HG03521 (cell line): ENCODE measurements around the gene VNN1.
"Not testable (repeated sequence)": the region's sequence is repeated elsewhere in the genome, so short reads cannot be mapped to it uniquely, and the experiment has no call there.

Experiments used
- ATAC-seq: cut with Tn5 transposase; IDR thresholded peaks from one replicate; pipeline ENCODE4 v1.9.1; 2021; ENCODE audit warnings: mild to moderate bottlenecking, moderate library complexity; ENCODE audit not compliant: unreplicated experiment

The VNN1 gene

GRCh38 chr6:132725947-132726607 is 12.2 kb upstream of the VNN1 start:
- no peak for ATAC-seq

- ATAC-seq = no peak
These were observed 11.6 kb upstream of the VNN1 start for GRCh38 chr6:132725471-132725870.

- no peak for ATAC-seq
These were observed 6.0 kb upstream of the VNN1 start for GRCh38 chr6:132719736-132720448.

GRCh38 chr6:132715881-132716637 is 2.2 kb upstream of the VNN1 start:
- no peak for ATAC-seq

- no peak for ATAC-seq
These were observed 1.3 kb upstream of the VNN1 start for GRCh38 chr6:132715204-132715603.

- no peak for ATAC-seq
These were observed 305 bp upstream of the VNN1 start for GRCh38 chr6:132714160-132714559.

- ATAC-seq = no peak
These were observed 1.5 kb downstream of the VNN1 start for GRCh38 chr6:132712366-132712765.

- ATAC-seq = no peak
These were observed 5.1 kb downstream of the VNN1 start for GRCh38 chr6:132708771-132709170.

GRCh38 chr6:132708002-132708401 is 5.9 kb downstream of the VNN1 start:
- ATAC-seq = no peak

GRCh38 chr6:132706756-132707155 is 7.1 kb downstream of the VNN1 start:
- not testable (repeated sequence) for ATAC-seq

GRCh38 chr6:132703936-132704335 is 9.9 kb downstream of the VNN1 start:
- no peak for ATAC-seq

- ATAC-seq = peak; percentile 75
These were observed 15.2 kb downstream of the VNN1 start for GRCh38 chr6:132698608-132699007.

GRCh38 chr6:132695773-132696172 is 18.1 kb downstream of the VNN1 start:
- ATAC-seq = no peak

GRCh38 chr6:132693478-132693877 is 20.4 kb downstream of the VNN1 start:
- ATAC-seq = no peak

GRCh38 chr6:132690678-132691077 is 23.2 kb downstream of the VNN1 start:
- no peak for ATAC-seq

GRCh38 chr6:132687306-132687705 is 26.5 kb downstream of the VNN1 start:
- ATAC-seq = no peak

GRCh38 chr6:132686531-132686930 is 27.3 kb downstream of the VNN1 start:
- no peak for ATAC-seq

GRCh38 chr6:132685009-132685408 is 28.8 kb downstream of the VNN1 start:
- ATAC-seq = no peak

GRCh38 chr6:132684272-132684671 is 29.6 kb downstream of the VNN1 start:
- ATAC-seq = no peak

GRCh38 chr6:132683543-132683942 is 30.3 kb downstream of the VNN1 start:
- ATAC-seq = no peak

- ATAC-seq = not testable (repeated sequence)
These were observed 34.8 kb downstream of the VNN1 start for GRCh38 chr6:132679094-132679493.

GRCh38 chr6:132675749-132676148 is 38.1 kb downstream of the VNN1 start:
- no peak for ATAC-seq
